ENCODE data around the gene GPR4.
A peak's percentile ranks its signal among the peaks of the same experiment; 100 is the strongest.

GPR4 gene

DNA sequence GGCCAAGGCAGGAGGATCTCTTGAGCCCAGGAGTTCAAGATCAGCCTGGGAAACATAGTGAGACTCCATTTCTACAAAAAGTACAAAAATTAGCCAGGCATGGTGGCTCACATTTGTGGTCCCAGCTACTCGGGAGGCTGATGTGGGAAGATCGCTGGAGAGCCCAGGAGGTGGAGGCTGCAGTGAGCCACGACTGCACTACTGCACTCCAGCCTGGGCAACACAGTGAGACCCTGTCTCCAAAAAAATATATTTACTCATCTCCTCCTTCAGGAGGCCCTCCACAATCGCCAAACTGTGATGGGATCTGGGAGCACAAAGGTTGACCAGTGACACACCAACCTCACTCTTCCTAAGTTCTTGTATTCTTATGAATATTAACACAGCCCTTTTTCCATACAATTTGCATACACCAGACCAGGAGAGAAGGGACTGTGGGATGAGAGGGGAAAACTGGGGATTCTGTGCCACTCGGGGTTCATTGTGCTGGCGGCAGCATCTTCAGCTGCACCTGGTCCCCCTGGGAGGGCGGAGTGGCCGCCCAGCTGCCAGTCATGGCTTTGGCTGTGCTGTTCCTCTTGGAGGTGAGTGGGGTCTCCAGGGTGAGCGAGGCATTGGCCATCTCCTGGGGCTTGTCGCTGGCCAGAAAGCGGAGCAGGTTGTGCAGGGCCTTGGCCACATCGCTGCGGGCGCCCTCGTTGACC lies 11.6 kb downstream of the GPR4 start:
- no peak for DNase-seq (ENCODE audit: low read depth in 2 of 2)

GRCh38 chr19:45589768-45590167 lies 12.2 kb downstream of the GPR4 start:
- no peak for DNase-seq (ENCODE audit: low read depth in 2 of 2)

DNA sequence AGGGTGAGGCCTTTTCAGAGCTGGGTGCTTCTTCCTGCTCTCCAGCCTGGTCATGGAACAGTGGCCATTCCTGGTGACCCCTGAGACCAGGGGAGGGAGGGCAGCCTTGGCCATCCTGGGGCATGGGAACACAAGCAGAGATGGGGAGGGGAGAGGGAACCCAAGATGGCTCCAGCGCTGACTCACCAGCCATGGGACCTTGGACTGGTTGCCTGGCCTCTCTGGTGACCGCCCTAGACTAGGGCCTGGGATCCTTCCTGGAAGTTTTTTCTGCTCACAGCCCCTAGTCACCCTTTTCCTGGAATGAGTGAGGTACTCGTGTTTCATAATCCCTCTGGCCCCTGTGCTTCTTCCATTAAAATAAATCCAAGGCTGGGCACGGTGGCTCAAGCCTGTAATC lies 14.1 kb downstream of the GPR4 start:
- no peak for DNase-seq (ENCODE audit: low read depth in 2 of 2)

GRCh38 chr19:45585158-45585577 lies 16.8 kb downstream of the GPR4 start:
- no peak for DNase-seq (ENCODE audit: low read depth in 2 of 2)

- DNase-seq (ENCODE audit: low read depth in 2 of 2) = peak; percentile 99
These were observed 17.5 kb downstream of the GPR4 start, which contains the start of gene OPA3 for GRCh38 chr19:45584332-45585157. OPA3 (minus strand) TSS chr19:45584802; CDS start chr19:45584764, 38 bp downstream.

DNA sequence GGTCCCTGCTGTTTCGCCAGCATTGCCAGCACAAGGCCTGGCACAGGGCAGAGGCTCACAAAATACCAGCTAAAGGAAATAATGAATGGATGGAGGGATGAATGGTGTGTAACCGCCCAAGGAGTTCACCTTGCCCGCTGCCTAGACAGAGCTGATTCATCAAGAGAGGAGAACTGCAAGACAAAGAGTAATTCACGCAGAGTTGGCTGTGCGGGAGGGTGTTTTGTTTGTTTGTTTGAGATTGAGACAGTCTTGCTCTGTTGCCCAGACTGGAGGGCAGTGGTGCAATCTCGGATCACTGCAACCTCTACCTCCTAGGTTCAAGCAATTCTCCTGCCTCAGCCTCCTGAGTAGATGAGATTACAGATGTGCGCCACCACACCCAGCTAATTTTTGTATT lies 20.4 kb downstream of the GPR4 start:
- no peak for DNase-seq (ENCODE audit: low read depth in 2 of 2)

DNA sequence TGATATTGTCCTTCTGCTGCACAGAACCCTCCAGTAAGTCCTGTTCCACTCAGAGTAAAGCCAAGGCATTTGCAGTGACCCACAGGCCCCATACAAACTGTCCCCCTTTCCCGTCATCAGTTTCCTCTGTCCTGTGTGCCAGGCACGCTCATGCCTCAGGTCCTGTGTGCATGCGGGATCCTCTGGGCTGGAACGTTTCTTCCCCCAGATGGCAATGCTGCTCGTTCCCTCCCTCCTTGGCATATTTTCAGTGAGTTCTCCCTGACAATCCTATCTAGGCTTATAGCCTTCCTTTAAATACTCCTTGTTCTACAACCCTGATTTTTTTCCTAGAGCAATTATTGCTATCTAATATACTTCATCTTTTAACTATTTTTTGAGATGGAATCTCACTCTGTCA lies 23.2 kb downstream of the GPR4 start:
- no peak for DNase-seq (ENCODE audit: low read depth in 2 of 2)

DNA sequence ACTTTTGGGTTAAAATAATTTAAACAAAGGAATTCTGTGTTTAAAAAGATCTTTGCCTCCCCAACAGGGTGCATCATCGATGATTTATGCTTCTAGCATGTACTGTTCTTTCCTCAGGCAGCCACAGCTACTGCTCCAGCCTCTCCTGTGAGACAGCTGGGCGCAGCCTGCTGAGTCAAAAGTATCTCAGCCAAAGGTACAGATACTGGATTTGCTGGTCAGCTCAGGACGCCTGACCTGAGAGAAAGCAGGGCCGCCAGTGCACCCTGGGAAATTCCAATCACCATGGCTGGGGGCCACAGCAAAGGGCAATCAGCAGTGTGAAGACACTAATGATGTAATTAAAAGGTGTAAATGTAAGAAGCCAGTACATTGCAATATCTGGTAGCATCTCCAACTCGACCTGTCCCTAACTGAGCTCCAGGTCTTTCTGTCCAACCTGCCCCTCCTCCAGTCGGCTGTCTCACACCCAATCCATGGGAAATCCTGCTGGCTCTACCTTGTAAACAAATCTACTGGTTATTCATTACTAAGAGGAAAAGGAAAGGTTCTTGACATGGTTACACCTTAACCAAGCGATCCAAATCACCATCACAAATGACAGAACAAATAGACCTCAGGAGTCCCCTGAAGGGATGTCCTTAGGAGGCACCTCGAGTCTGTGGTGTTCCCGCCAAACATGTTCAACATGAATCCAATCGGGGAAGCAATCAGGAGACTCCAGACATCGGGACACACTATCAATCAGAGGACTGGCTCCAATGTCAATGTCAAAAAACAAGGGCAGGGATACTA lies 24.7 kb downstream of the GPR4 start:
- DNase-seq (ENCODE audit: low read depth in 2 of 2) = no peak

GRCh38 chr19:45576682-45577081 lies 25.3 kb downstream of the GPR4 start:
- no peak for DNase-seq (ENCODE audit: low read depth in 2 of 2)

- DNase-seq (ENCODE audit: low read depth in 2 of 2) = no peak
These were observed 26.8 kb downstream of the GPR4 start for GRCh38 chr19:45575216-45575615.

GRCh38 chr19:45574526-45574925 lies 27.5 kb downstream of the GPR4 start:
- DNase-seq (ENCODE audit: low read depth in 2 of 2) = no peak

- no peak for DNase-seq (ENCODE audit: low read depth in 2 of 2)
These were observed 30.4 kb downstream of the GPR4 start for GRCh38 chr19:45571457-45572220.

GRCh38 chr19:45569619-45570421 lies 32.2 kb downstream of the GPR4 start:
- peak; percentile 26 to 63 for DNase-seq (ENCODE audit: low read depth in 2 of 2)

DNA sequence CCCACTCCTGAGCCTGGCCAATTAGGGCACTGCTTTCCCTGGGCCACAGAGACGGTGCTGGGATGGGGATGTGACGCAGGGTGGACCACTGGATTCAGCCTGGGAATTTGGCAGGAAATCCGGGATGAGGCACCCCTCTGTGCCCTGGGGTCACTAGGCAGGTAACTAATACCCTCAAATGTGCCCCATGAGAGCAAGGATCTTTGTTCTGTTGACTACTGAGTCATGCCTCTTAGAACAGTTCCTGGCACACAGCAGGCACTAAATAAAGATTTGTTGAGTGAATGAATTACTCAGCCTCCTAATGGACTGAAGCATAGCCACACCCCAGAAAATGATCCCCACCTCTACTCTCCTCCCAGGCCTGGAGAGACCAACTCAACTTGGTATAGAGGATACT lies 33.3 kb downstream of the GPR4 start:
- DNase-seq (ENCODE audit: low read depth in 2 of 2) = no peak

DNA sequence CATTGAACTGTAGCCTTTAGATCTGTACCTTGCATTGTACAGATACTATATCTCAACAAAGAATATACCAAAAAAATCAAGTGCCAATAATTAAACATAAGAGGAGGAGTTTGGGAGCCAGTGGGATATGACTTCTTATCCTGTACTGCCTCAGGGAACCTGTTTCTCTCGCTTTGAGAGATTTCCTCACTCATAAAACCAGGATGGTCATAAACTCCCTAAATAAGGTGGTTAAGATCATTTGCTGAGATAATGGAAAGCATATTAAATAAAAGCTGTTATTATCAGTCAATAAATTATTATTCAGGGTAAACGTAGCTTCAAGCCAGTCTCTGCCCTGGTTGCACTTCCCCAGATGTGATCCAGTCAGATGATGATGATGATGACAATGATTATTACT lies 34.4 kb downstream of the GPR4 start:
- DNase-seq (ENCODE audit: low read depth in 2 of 2) = no peak

DNA sequence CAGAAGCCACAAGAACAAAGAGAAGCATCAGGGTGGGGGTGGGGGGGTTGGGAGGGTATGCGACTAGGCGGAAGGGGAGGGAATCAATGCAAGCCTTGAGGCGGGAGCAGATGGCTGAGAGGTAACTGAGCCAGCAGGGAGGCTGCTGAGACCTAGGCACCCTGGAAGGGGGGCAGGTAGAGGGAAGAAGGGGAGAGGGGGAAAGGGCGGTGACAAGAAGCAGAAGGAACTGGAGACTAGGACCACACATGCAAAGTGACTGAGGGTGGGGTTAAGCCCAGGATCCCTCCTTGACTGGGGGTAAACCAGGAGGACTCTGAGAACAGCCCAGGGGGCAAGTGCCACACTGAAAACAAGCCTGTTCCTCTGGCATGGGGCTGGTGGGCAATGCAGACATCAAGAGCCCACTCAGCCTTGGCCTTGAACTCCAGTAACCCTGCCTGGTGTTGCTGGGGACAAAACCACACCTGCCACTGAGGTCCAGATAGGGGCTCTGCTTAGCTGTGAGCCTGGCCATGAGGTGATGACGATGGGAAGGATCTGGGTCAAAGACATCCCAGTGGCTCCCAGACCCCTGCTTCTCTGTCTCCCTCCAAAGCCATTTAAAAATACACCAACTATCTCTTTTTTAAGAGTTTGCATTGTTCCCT lies 37.8 kb downstream of the GPR4 start:
- DNase-seq (ENCODE audit: low read depth in 2 of 2) = no peak

- DNase-seq (ENCODE audit: low read depth in 2 of 2) = no peak
These were observed 41.3 kb downstream of the GPR4 start for GRCh38 chr19:45560686-45561085.

GRCh38 chr19:45560038-45560437 lies 42.0 kb downstream of the GPR4 start:
- DNase-seq (ENCODE audit: low read depth in 2 of 2) = no peak

DNA sequence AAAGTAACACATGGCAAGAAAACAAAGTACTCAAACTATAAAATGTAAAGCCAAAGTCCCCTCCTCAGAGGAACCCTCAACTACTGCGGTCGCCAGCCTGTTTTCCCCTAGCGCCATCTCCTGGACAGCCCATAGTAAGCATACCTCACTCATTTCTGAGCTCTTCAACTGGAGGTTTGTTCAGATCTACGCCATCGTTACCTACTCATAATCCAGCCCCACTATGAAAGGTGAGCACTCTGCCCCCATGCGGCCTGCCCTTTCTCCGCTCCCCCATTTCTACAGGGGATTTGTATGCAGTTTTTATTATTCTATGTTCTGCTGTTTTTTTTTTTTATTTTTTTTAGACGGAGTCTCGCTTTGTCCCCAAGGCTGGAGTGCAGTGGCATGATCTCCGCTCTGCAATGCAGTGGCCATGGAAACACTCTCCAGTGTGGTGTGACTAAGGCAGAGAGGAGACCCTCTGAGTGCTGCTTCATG lies 43.6 kb downstream of the GPR4 start:
- peak; percentile 38 to 51 for DNase-seq (ENCODE audit: low read depth in 2 of 2)

GRCh38 chr19:45556835-45557234 lies 45.2 kb downstream of the GPR4 start:
- DNase-seq (ENCODE audit: low read depth in 2 of 2) = no peak

All from stimulated activated CD4-positive, alpha-beta T cell treated with anti-CD3 and anti-CD28 coated beads, Interleukin-15, amount 100 ng/mL, for 48 hours (primary cell).